ENCODE data around the gene FAM83E.
"Not testable (repeated sequence)": the region's sequence is repeated elsewhere in the genome, so short reads cannot be mapped to it uniquely, and the experiment has no call there.

FAM83E gene

GRCh38 chr19:48633148-48634035 is 18.5 kb upstream of the FAM83E start:
- intact Hi-C loops (cut with DNase I; ENCODE audit: low total_unique reads) = no loop called here
- peak overlapping the region in 1 of 2 donors; percentile 75 for H3K4me3 ChIP-seq

GRCh38 chr19:48632692-48633147 is 17.8 kb upstream of the FAM83E start:
- DNase-seq = no peak
- intact Hi-C loops (cut with DNase I; ENCODE audit: low total_unique reads) = no loop called here
- H3K27ac ChIP-seq = peak overlapping the region in 1 of 2 donors; percentile 96
- no peak overlapping the region for H3K4me3 ChIP-seq
- TF ChIP-seq CTCF (IDR thresholded peaks at IDR 0.05) = no peak
- H3K27me3 ChIP-seq = no peaks in the 10 kb centered on the region
- peaks cover 0 to 47% (median 0%) of the 10 kb centered on the region in 3 donors for H3K36me3 ChIP-seq
- no peaks in the 10 kb centered on the region for H3K9me3 ChIP-seq
- peaks cover 0 to 59% (median 44%) of the 10 kb centered on the region in 4 donors for H3K4me1 ChIP-seq

More at GRCh38 chr19:48633148-48634035, 18.5 kb upstream of the FAM83E start:
- H3K27me3 ChIP-seq = no peaks in the 10 kb centered on the region
- H3K4me1 ChIP-seq = peaks cover under 1 to 59% (median 45%) of the 10 kb centered on the region in 4 donors
- DNase-seq = peak in 1 of 2 donors; percentile 70
- no peaks in the 10 kb centered on the region for H3K9me3 ChIP-seq
- no peak for TF ChIP-seq CTCF (IDR thresholded peaks at IDR 0.05)
- peak overlapping the region; percentile 91 to 96 for H3K27ac ChIP-seq
- H3K36me3 ChIP-seq = peaks cover 0 to 40% (median 0%) of the 10 kb centered on the region in 3 donors

GRCh38 chr19:48632286-48632685 is 17.4 kb upstream of the FAM83E start:
- H3K27me3 ChIP-seq; intact Hi-C loops (cut with DNase I; ENCODE audit: low total_unique reads); DNase-seq; H3K9me3 ChIP-seq; H3K4me3 ChIP-seq: not testable (repeated sequence)
- Histone ChIP-seq H3K36me3 (peaks cover 0 to 52% (median 0%) of the 10 kb centered on the region in 3 donors), H3K27ac (peak overlapping the region in 1 of 2 donors; percentile 96), H3K4me1 (peaks cover 0 to 59% (median 44%) of the 10 kb centered on the region in 4 donors)

- Histone ChIP-seq H3K9me3 (no peaks in the 10 kb centered on the region), H3K27me3 (no peaks in the 10 kb centered on the region), H3K27ac (peak overlapping the region in 1 of 2 donors; percentile 5), H3K4me3 (no peak overlapping the region), H3K4me1 (peaks cover 0 to 49% (median 36%) of the 10 kb centered on the region in 4 donors), H3K36me3 (peaks cover 0 to 61% (median 1%) of the 10 kb centered on the region in 3 donors)
- intact Hi-C loops (cut with DNase I; ENCODE audit: low total_unique reads) = no loop called here
- TF ChIP-seq CTCF (IDR thresholded peaks at IDR 0.05) = no peak
- no peak for DNase-seq
Measured at GRCh38 chr19:48631225-48631624, 16.3 kb upstream of the FAM83E start.

GRCh38 chr19:48630296-48631063 is 15.6 kb upstream of the FAM83E start:
- Histone ChIP-seq H3K36me3 (peaks cover 0 to 69% (median 7%) of the 10 kb centered on the region in 3 donors), H3K27ac (peak overlapping the region; percentile 5 to 35), H3K9me3 (no peaks in the 10 kb centered on the region), H3K4me3 (no peak overlapping the region), H3K4me1 (peaks cover 0 to 46% (median 33%) of the 10 kb centered on the region in 4 donors), H3K27me3 (no peaks in the 10 kb centered on the region)
- no peak for TF ChIP-seq CTCF (IDR thresholded peaks at IDR 0.05)
- peak; percentile 74 to 81 for DNase-seq
- intact Hi-C loops (cut with DNase I; ENCODE audit: low total_unique reads) = no loop called here
